ENCODE data around the gene EEIG1. TPM values are rescaled to one million over a fixed set of nuclear protein-coding genes. Genes with fewer than 3 reads are reported as not detected.

Gene EEIG1
- polyA plus RNA-seq, 1 donor, result 55.2 TPM

DNA sequence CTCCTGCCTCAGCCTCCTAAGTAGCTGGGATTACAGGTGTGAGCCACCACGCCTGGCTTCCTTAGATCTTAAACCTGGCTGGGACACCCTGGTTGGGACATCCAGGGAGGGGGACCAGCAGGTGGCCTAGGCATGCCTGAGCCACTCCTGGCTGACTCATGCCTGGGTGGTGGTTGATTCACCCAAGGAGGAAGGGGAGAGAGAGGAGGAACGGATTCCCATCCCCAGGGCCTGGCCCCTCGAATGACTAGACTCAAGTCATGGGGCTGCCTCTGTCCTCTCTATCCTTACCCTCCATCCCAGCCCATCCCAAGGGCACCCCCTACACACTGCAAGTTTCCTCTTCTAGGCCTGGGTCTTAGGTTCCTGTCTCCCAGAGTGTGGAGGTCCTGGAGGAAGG lies 12.7 kb downstream of the EEIG1 start:
- no CpG with 5 or more reads among the region's 3 CpGs for WGBS (ENCODE audit: insufficient coverage, low lambda C conversion rate)
- Histone ChIP-seq H3K9me3 (ENCODE audit: control insufficient read depth, low read depth, low read length) (no peaks in the 10 kb centered on the region), H3K4me3 (ENCODE audit: low read length) (no peak overlapping the region)

DNA sequence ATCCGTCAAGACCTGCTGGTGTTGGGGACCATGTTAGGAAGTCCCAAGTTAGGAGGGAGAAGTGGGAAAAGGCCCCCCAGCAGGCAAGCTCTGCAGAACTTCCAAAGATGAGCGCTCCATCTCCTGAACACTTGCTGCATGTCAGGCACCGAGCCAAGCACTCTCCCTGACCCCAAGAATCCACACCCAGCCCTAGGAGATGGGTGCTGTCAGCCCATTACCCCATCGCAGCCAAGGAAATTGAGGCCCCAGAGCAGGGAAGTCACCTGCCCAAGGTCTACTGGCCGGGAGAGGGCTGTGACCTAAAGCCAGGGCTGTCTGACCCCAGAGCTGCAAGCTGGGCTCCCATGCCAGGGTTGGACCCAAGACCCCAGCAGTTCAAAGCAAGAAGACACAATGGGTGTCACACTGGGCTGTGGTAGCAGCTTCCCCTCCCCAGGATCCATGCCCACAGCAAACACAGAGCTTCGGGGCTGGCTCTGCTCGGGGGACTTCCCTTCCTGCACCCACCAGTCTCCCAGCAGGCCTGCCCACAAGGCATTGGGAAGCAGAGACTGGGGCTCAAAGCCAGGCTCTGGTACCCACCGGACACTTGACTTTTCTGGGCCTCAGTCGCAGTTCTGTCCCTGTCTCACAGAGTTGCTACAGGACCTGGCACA lies 13.5 kb downstream of the EEIG1 start:
- WGBS (ENCODE audit: insufficient coverage, low lambda C conversion rate), result 67% methylated on average over 1 of the region's 9 CpGs

More for the DNA sequence above, 12.7 kb downstream of the EEIG1 start:
- Histone ChIP-seq H3K4me1 (ENCODE audit: control insufficient read depth, insufficient read depth, low read length) (peaks cover 88% of the 10 kb centered on the region), H3K27ac (ENCODE audit: low read length) (peak overlapping the region; percentile 99), H3K36me3 (ENCODE audit: control insufficient read depth, insufficient read depth, low read length) (no peaks in the 10 kb centered on the region), H3K27me3 (ENCODE audit: control insufficient read depth, insufficient read depth, low read length) (no peaks in the 10 kb centered on the region)
- DNase-seq, result peak; percentile 69 to 79

DNA sequence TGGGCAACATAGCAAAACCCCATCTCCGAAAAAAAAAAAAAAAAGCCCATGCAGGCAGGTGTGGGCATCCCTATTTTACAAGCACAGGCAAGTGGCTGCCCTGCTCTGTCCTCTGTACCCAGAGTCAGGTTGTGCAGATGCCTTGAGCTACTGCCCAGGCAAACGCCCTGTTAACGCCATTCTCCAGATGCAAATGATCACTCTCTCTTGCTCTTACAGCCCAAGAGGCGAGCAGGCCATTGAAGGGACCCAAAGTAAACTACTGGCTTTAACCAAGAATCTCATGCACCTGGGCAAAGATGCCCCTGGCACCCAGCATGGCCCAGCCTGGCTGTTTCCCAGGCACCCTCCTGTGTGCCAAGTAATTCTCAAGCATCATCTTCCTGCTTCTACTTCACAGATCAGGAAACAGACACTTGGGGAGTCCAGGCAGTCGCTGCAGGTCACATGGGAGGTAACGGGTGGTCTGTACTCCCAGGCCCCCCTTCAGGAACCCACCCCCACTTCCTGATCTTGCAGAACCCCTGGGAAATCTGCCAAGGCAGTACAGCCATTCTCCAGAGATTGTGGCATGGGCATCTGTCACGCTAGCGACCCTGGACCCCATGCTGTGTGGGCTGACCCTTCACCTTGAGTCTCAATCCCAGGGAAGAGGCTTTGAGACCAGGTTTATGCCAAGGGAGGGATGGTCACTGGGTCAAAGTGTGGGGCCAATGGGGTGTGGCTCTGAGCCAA lies 14.2 kb downstream of the EEIG1 start:
- H3K27ac ChIP-seq (ENCODE audit: low read length), result peak overlapping the region; percentile 99
- WGBS (ENCODE audit: insufficient coverage, low lambda C conversion rate), result no CpG with 5 or more reads among the region's 8 CpGs
- no peak for DNase-seq
- H3K9me3 ChIP-seq (ENCODE audit: control insufficient read depth, low read depth, low read length), result no peaks in the 10 kb centered on the region
- H3K4me1 ChIP-seq (ENCODE audit: control insufficient read depth, insufficient read depth, low read length), result peaks cover 76% of the 10 kb centered on the region
- H3K36me3 ChIP-seq (ENCODE audit: control insufficient read depth, insufficient read depth, low read length), result peaks cover 3% of the 10 kb centered on the region
- H3K27me3 ChIP-seq (ENCODE audit: control insufficient read depth, insufficient read depth, low read length), result no peaks in the 10 kb centered on the region
- no peak overlapping the region for H3K4me3 ChIP-seq (ENCODE audit: low read length)

More for the DNA sequence above, 13.5 kb downstream of the EEIG1 start:
- Histone ChIP-seq H3K27me3 (ENCODE audit: control insufficient read depth, insufficient read depth, low read length) (no peaks in the 10 kb centered on the region), H3K27ac (ENCODE audit: low read length) (peak overlapping the region; percentile 99), H3K36me3 (ENCODE audit: control insufficient read depth, insufficient read depth, low read length) (no peaks in the 10 kb centered on the region), H3K4me3 (ENCODE audit: low read length) (no peak overlapping the region), H3K9me3 (ENCODE audit: control insufficient read depth, low read depth, low read length) (no peaks in the 10 kb centered on the region), H3K4me1 (ENCODE audit: control insufficient read depth, insufficient read depth, low read length) (peaks cover 83% of the 10 kb centered on the region)
- no peak for DNase-seq

GRCh38 chr9:127965953-127966352 lies 14.8 kb downstream of the EEIG1 start:
- no peak overlapping the region for H3K4me3 ChIP-seq (ENCODE audit: low read length)
- no CpG with 5 or more reads among the region's 6 CpGs for WGBS (ENCODE audit: insufficient coverage, low lambda C conversion rate)

DNA sequence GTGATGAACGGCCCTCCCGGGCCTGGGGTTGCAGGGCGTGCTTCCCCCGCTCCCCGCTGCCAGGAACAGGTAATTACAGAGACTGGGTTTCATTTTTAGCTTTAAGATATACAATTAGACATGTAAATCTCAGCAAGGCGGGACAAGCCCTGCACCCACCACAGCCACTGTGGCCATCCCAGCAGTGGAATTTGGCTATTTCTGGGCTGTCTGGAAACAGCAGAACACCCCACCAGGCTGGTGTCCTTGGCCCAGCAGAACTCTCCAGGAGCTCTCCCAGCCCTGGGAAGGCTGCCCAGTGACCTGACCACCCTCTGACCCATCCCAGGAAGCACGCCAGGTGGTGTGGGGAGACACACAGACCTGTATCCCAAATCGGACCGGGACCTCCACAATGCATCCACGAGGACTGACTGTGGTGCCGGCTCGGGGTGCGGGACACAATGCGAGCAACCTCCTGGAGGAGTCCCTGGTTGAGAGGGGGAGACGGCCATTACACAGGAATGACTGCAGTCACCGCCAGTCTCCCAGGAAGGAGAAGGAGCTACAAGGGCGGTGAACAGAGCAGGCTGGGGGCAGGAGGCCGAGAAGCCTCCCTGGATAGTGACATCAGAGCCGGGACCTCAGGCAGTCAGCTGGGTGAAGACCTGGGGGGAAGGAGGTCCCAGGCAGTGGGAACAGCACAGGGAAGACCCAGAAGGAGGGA lies 17.3 kb downstream of the EEIG1 start:
- no peaks in the 10 kb centered on the region for H3K9me3 ChIP-seq (ENCODE audit: control insufficient read depth, low read depth, low read length)
- H3K36me3 ChIP-seq (ENCODE audit: control insufficient read depth, insufficient read depth, low read length), result peaks cover 3% of the 10 kb centered on the region
- DNase-seq, result no peak
- H3K27me3 ChIP-seq (ENCODE audit: control insufficient read depth, insufficient read depth, low read length), result no peaks in the 10 kb centered on the region
- no peak overlapping the region for H3K4me3 ChIP-seq (ENCODE audit: low read length)
- peaks cover 64% of the 10 kb centered on the region for H3K4me1 ChIP-seq (ENCODE audit: control insufficient read depth, insufficient read depth, low read length)
- peak overlapping the region; percentile 6 for H3K27ac ChIP-seq (ENCODE audit: low read length)
- WGBS (ENCODE audit: insufficient coverage, low lambda C conversion rate), result no CpG with 5 or more reads among the region's 19 CpGs

More at GRCh38 chr9:127965953-127966352, 14.8 kb downstream of the EEIG1 start:
- Histone ChIP-seq H3K27ac (ENCODE audit: low read length) (peak overlapping the region; percentile 99), H3K4me1 (ENCODE audit: control insufficient read depth, insufficient read depth, low read length) (peaks cover 73% of the 10 kb centered on the region), H3K27me3 (ENCODE audit: control insufficient read depth, insufficient read depth, low read length) (no peaks in the 10 kb centered on the region), H3K36me3 (ENCODE audit: control insufficient read depth, insufficient read depth, low read length) (peaks cover 3% of the 10 kb centered on the region), H3K9me3 (ENCODE audit: control insufficient read depth, low read depth, low read length) (no peaks in the 10 kb centered on the region)
- DNase-seq, result no peak

- Histone ChIP-seq H3K4me1 (ENCODE audit: control insufficient read depth, insufficient read depth, low read length) (peaks cover 59% of the 10 kb centered on the region), H3K4me3 (ENCODE audit: low read length) (no peak overlapping the region), H3K27me3 (ENCODE audit: control insufficient read depth, insufficient read depth, low read length) (no peaks in the 10 kb centered on the region), H3K27ac (ENCODE audit: low read length) (no peak overlapping the region), H3K36me3 (ENCODE audit: control insufficient read depth, insufficient read depth, low read length) (peaks cover 3% of the 10 kb centered on the region), H3K9me3 (ENCODE audit: control insufficient read depth, low read depth, low read length) (no peaks in the 10 kb centered on the region)
- no peak for DNase-seq
- no CpG with 5 or more reads among the region's 3 CpGs for WGBS (ENCODE audit: insufficient coverage, low lambda C conversion rate)
Observed at GRCh38 chr9:127963041-127963358, 17.8 kb downstream of the EEIG1 start.

GRCh38 chr9:127962278-127962677 lies 18.5 kb downstream of the EEIG1 start:
- H3K27me3 ChIP-seq (ENCODE audit: control insufficient read depth, insufficient read depth, low read length), result no peaks in the 10 kb centered on the region
- no peaks in the 10 kb centered on the region for H3K9me3 ChIP-seq (ENCODE audit: control insufficient read depth, low read depth, low read length)
- peaks cover 3% of the 10 kb centered on the region for H3K36me3 ChIP-seq (ENCODE audit: control insufficient read depth, insufficient read depth, low read length)
- no peak overlapping the region for H3K27ac ChIP-seq (ENCODE audit: low read length)
- H3K4me3 ChIP-seq (ENCODE audit: low read length), result no peak overlapping the region
- no peak for DNase-seq
- H3K4me1 ChIP-seq (ENCODE audit: control insufficient read depth, insufficient read depth, low read length), result peaks cover 52% of the 10 kb centered on the region
- no CpG with 5 or more reads among the region's 3 CpGs for WGBS (ENCODE audit: insufficient coverage, low lambda C conversion rate)

DNA sequence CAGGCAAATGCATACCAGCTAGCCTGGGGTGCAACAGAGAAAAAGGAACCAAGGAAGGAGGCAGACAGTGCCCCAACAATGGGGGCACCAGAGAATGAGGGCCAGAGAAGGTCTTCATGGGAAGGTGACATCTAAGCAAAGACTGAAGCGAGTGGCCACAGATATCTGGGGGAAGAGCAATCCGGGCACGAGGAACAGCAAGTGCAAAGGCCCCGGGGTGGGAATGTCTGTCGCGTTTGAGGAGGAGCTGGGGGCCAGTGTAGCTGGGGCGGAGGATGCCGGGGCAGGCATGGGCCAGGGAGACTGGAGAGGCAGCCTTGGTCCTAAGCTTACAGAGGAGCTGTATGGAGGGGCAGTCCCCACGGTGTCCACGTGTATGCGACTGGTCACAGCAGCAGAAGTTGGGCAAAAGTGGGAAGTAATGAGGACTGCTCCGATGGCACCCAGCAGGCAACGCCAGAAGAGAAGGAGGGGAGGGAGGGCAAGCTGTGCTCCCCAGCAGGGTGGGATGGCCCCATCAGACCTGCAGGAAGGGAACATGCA lies 19.1 kb downstream of the EEIG1 start:
- WGBS (ENCODE audit: insufficient coverage, low lambda C conversion rate), result no CpG with 5 or more reads among the region's 13 CpGs
- peaks cover 49% of the 10 kb centered on the region for H3K4me1 ChIP-seq (ENCODE audit: control insufficient read depth, insufficient read depth, low read length)
- no peaks in the 10 kb centered on the region for H3K9me3 ChIP-seq (ENCODE audit: control insufficient read depth, low read depth, low read length)
- H3K4me3 ChIP-seq (ENCODE audit: low read length), result no peak overlapping the region
- H3K36me3 ChIP-seq (ENCODE audit: control insufficient read depth, insufficient read depth, low read length), result peaks cover 3% of the 10 kb centered on the region
- H3K27ac ChIP-seq (ENCODE audit: low read length), result no peak overlapping the region
- no peak for DNase-seq
- no peaks in the 10 kb centered on the region for H3K27me3 ChIP-seq (ENCODE audit: control insufficient read depth, insufficient read depth, low read length)

DNA sequence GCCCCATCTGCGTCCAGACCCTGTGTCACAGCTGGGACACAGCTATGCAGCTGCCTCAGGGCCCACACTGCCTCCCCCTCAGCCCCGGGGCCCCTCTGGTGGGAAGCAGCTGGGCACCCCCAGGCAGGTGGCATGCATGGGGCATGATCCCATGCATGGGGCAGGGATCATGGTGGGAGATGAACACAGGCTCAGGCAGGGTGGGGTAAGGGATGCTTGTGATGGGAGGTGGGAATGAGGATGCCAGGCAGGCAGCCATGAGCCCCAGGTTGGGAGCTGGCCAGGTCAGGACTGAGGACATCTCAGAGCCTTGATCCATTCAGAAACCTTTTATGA lies 19.7 kb downstream of the EEIG1 start:
- no peaks in the 10 kb centered on the region for H3K27me3 ChIP-seq (ENCODE audit: control insufficient read depth, insufficient read depth, low read length)
- no CpG with 5 or more reads among the region's 2 CpGs for WGBS (ENCODE audit: insufficient coverage, low lambda C conversion rate)
- DNase-seq, result no peak
- H3K36me3 ChIP-seq (ENCODE audit: control insufficient read depth, insufficient read depth, low read length), result peaks cover 3% of the 10 kb centered on the region
- H3K9me3 ChIP-seq (ENCODE audit: control insufficient read depth, low read depth, low read length), result no peaks in the 10 kb centered on the region
- H3K27ac ChIP-seq (ENCODE audit: low read length), result peak overlapping the region; percentile 78
- H3K4me3 ChIP-seq (ENCODE audit: low read length), result no peak overlapping the region
- H3K4me1 ChIP-seq (ENCODE audit: control insufficient read depth, insufficient read depth, low read length), result peaks cover 46% of the 10 kb centered on the region

DNA sequence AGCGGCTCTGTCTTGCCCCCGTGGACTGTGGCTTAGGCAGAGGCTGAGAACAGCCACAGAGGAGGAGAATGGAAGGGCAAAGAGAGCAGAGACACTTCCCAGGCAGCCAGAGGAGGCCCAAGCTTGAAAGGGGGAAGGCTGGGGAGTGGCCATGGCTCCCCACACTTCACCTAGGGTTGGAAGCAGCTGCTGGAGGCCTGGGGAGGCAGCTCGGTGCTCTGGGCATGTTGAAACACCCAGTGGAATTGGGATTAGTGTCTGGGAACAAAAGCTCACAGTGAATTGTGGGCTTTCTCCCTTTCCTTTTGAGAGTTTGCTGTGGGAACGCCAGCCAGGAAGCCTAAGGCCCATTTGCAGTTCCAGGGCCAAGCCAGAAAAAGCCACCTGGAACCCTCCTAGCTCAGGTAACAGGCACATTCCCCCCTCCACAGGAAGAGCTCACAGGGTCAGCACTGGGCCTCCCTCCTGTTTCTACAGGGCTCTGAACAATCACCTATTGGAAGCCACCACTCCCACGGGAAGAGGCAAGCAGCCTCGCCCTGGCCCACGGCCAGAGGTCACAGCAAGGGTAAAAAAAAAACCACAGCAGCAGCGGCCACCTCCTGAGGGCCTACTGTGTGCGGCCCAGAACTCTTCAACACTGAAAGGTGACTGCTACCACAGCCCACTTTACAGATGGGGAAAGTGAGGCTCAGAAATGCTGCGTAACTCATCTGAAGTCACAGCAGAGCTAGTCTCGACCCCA lies 20.2 kb downstream of the EEIG1 start:
- H3K4me1 ChIP-seq (ENCODE audit: control insufficient read depth, insufficient read depth, low read length), result peaks cover 46% of the 10 kb centered on the region
- no peak overlapping the region for H3K4me3 ChIP-seq (ENCODE audit: low read length)
- H3K36me3 ChIP-seq (ENCODE audit: control insufficient read depth, insufficient read depth, low read length), result peaks cover 3% of the 10 kb centered on the region
- H3K27me3 ChIP-seq (ENCODE audit: control insufficient read depth, insufficient read depth, low read length), result no peaks in the 10 kb centered on the region
- no CpG with 5 or more reads among the region's 11 CpGs for WGBS (ENCODE audit: insufficient coverage, low lambda C conversion rate)
- H3K27ac ChIP-seq (ENCODE audit: low read length), result peak overlapping the region; percentile 78
- peak in 1 of 2 donors; percentile 62 for DNase-seq
- no peaks in the 10 kb centered on the region for H3K9me3 ChIP-seq (ENCODE audit: control insufficient read depth, low read depth, low read length)
